ENCODE results near the gene TRIM50.
"Not testable (repeated sequence)": the region's sequence is repeated elsewhere in the genome, so short reads cannot be mapped to it uniquely, and the experiment has no call there.

TRIM50 gene

GRCh38 chr7:73297235-73297634 lies 30.6 kb downstream of the TRIM50 start:
- not testable (repeated sequence) for H3K27me3 Mint-ChIP-seq; H3K27ac Mint-ChIP-seq; DNase-seq (ENCODE audit: low spot score in 2 of 2); H3K9me3 Mint-ChIP-seq; H3K4me3 Mint-ChIP-seq; H3K36me3 Mint-ChIP-seq; ATAC-seq (ENCODE audit: low read depth); H3K4me1 Mint-ChIP-seq

DNA sequence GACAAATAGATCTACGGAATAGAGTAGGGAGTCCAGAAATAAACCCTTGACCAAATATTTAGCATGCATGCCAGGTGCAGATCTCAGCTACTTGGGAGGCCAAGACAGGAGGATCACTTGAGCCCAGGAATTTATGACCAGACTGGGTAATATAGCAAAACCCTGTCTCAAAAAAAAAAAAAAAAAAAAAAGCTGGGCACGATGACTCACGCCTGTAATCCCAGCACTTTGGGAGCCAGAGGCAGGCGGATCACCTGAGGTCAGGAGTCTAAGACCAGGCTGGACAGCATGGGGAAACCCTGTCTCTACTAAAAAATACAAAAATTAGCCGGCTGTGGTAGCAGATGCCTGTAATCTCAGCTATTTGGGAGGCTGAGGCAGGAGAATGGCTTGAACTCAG lies 50.7 kb downstream of the TRIM50 start:
- H3K27ac Mint-ChIP-seq; ATAC-seq (ENCODE audit: low read depth); H3K4me3 Mint-ChIP-seq; H3K9me3 Mint-ChIP-seq; H3K4me1 Mint-ChIP-seq; H3K36me3 Mint-ChIP-seq; H3K27me3 Mint-ChIP-seq; DNase-seq (ENCODE audit: low spot score in 2 of 2): not testable (repeated sequence)

DNA sequence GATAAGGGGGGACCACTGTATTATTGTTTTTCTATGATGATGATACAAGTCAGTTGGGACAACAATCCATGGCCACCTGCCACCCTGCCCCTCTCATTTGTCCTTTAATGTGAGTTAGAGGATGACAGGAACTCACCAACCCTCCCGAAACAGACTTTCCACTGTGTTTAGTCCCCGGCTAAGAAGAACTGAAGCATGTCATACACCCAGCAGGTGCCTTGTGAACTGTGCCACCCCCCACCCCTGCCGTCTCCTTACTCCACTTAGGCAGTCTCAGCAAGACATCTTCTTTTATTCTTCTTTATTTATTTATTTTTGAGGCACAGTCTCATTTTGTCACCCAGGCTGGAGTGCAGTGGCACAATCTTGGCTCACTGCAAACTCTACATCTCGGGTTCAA lies 60.1 kb downstream of the TRIM50 start:
- H3K9me3 Mint-ChIP-seq; DNase-seq (ENCODE audit: low spot score in 2 of 2); H3K4me1 Mint-ChIP-seq; H3K36me3 Mint-ChIP-seq; H3K27me3 Mint-ChIP-seq; H3K27ac Mint-ChIP-seq: not testable (repeated sequence)
- H3K4me3 Mint-ChIP-seq = peak overlapping the region; percentile 8
- peak; percentile 54 for ATAC-seq (ENCODE audit: low read depth)

DNA sequence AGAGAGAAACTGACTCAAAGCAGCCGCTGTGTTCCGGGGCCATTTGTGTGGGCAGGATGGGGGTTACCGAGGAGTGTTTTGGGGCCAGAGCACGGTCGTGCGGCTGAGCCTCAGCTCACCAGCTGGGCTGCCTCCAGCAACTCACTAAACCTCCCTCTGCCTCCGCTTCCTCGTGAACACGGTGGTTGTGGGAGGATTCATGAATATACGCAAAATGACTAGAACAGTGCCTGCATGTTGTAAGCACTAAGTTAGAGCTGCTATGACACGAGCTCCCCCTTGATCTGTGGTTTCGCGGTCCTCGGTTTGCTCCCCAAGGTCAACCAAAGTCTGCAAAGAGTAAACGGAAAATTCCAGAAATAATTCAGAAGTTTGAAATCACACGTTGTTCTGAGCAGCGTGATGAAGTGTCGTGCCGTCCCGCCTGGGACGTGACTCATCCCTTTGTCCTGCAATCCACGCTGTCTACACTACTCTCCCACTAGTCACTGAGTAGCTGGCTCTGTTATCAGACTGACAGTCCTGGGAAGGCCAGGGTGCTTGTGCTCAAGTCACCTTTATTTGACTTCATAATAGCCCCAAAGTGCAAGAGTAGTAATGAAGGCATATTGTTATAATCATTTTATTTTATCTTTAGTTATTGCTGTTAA lies 61.0 kb downstream of the TRIM50 start:
- not testable (repeated sequence) for H3K9me3 Mint-ChIP-seq, H3K36me3 Mint-ChIP-seq
- peak; percentile 11 for ATAC-seq (ENCODE audit: low read depth)

More for the DNA sequence above, 61.0 kb downstream of the TRIM50 start:
- H3K4me3 Mint-ChIP-seq; H3K4me1 Mint-ChIP-seq; H3K27me3 Mint-ChIP-seq; H3K27ac Mint-ChIP-seq; DNase-seq (ENCODE audit: low spot score in 2 of 2): not testable (repeated sequence)
